Putamen (tissue), 1 donor: ENCODE data around the gene CXCR6.

Source experiments
- DNase-seq: peaks from one replicate; pipeline ENCODE4 v3.0.0-alpha.2; 2016; ENCODE audit warnings: low spot score

The CXCR6 gene

GRCh38 chr3:45969116-45969515, 25.9 kb downstream of the CXCR6 start:
- no peak for DNase-seq

- no peak for DNase-seq
Observed at GRCh38 chr3:45969953-45970352, 26.7 kb downstream of the CXCR6 start.

GRCh38 chr3:45972534-45973402, 29.5 kb downstream of the CXCR6 start:
- no peak for DNase-seq

- no peak for DNase-seq
Observed at GRCh38 chr3:45974686-45975085, 31.4 kb downstream of the CXCR6 start.

GRCh38 chr3:45975686-45976085, 32.4 kb downstream of the CXCR6 start:
- DNase-seq: no peak

- no peak for DNase-seq
Observed at GRCh38 chr3:45976191-45977091, 33.2 kb downstream of the CXCR6 start.

GRCh38 chr3:45978006-45978761, 34.9 kb downstream of the CXCR6 start:
- DNase-seq: no peak

- no peak for DNase-seq
Observed at GRCh38 chr3:45979378-45979777, 36.1 kb downstream of the CXCR6 start.

- no peak for DNase-seq
Observed at GRCh38 chr3:45980229-45980813, 37.1 kb downstream of the CXCR6 start.

GRCh38 chr3:45980819-45981218, 37.6 kb downstream of the CXCR6 start:
- DNase-seq: no peak

GRCh38 chr3:45981346-45982074, 38.2 kb downstream of the CXCR6 start:
- no peak for DNase-seq

GRCh38 chr3:45983770-45984169, 40.5 kb downstream of the CXCR6 start:
- no peak for DNase-seq

GRCh38 chr3:45984331-45985312, 41.4 kb downstream of the CXCR6 start:
- no peak for DNase-seq

GRCh38 chr3:45985532-45986302, 42.5 kb downstream of the CXCR6 start:
- DNase-seq: no peak

GRCh38 chr3:45986303-45986982, 43.2 kb downstream of the CXCR6 start:
- DNase-seq: no peak

- DNase-seq: peak; percentile 66
Observed at GRCh38 chr3:45987368-45988291, 44.4 kb downstream of the CXCR6 start.

GRCh38 chr3:45988362-45988761, 45.1 kb downstream of the CXCR6 start:
- DNase-seq: no peak
